ENCODE data around the gene UTS2R.
"Not testable (repeated sequence)": the region's sequence is repeated elsewhere in the genome, so short reads cannot be mapped to it uniquely, and the experiment has no call there.

UTS2R gene

GRCh38 chr17:82334622-82335394, 36.8 kb upstream of the UTS2R start:
- no peak for DNase-seq

GRCh38 chr17:82338858-82339633, 32.5 kb upstream of the UTS2R start:
- no peak for DNase-seq

GRCh38 chr17:82339634-82340580, 31.7 kb upstream of the UTS2R start:
- DNase-seq: no peak

- no peak for DNase-seq
These were observed 29.0 kb upstream of the UTS2R start for GRCh38 chr17:82342361-82343079.

DNA sequence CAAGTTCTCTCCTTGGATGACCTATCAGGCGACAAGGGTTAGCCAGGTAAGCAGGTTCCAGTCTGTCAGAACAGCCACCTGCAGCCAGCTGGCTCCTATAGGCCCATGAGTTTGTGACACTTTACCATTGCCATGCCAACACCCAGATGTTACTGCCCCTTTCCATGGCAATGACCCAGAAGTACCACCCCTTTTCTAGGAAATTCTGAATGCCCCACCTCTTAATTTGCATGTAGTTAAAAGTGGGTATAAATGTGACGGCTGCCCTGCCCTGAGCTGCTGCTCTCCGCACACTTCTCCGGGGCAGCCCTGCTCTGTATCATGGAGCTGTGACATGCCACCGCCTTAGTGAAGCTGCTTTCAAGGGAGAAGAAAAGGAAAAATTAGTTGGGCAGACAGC, 28.0 kb upstream of the UTS2R start:
- no peak for DNase-seq

GRCh38 chr17:82344175-82344907, 27.2 kb upstream of the UTS2R start:
- DNase-seq: no peak

- DNase-seq: no peak
These were observed 26.2 kb upstream of the UTS2R start for GRCh38 chr17:82345151-82345976.

- DNase-seq: no peak
These were observed 24.9 kb upstream of the UTS2R start for GRCh38 chr17:82346342-82347300.

GRCh38 chr17:82347994-82348393, 23.6 kb upstream of the UTS2R start:
- DNase-seq: not testable (repeated sequence)

- no peak for DNase-seq
These were observed 23.1 kb upstream of the UTS2R start for GRCh38 chr17:82348434-82348833.

DNA sequence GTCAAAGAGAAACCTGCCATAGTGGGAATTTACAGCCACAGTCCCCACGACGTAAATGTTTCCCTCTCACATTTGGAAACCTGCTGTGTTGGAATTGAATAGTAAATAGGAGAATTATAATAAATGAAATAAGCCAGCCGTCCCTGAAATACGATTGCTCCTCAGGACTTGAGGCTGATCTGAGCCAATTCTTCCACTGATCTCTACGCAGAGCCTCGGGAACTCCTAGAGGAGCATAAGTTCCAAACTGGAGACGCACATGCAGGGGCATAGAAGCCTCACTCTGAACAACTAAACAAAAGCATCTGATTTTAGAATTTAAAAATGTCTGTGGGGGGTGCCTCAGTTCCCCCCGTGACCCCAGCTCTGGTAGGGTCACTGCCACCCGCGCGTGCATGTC, 22.7 kb upstream of the UTS2R start:
- no peak for DNase-seq

- no peak for DNase-seq
These were observed 22.3 kb upstream of the UTS2R start for GRCh38 chr17:82349287-82349701.

GRCh38 chr17:82350182-82351030, 21.2 kb upstream of the UTS2R start:
- DNase-seq: no peak

- DNase-seq: no peak
These were observed 20.3 kb upstream of the UTS2R start for GRCh38 chr17:82351254-82351712.

- no peak for DNase-seq
These were observed 19.7 kb upstream of the UTS2R start for GRCh38 chr17:82351713-82352488.

DNA sequence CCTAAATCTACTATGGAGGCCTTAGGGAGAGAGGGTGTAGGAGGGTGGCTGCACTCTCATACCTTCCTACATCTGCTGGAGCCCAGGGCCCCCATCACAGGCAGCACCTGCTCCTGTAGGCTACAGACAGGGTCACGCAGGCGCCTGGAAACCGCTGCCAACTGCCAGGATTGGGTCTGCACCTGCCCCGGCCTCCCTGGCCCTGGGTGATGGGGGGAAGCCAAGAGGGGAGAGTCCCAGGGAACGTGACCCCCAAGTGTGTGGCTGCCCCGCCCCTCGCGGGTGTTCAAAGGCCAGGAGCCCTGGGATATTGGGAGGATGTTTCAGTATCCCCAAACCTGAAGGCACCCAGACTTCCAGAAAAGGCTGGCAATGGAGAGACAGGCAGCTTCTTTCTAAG, 18.1 kb upstream of the UTS2R start:
- no peak for DNase-seq

DNA sequence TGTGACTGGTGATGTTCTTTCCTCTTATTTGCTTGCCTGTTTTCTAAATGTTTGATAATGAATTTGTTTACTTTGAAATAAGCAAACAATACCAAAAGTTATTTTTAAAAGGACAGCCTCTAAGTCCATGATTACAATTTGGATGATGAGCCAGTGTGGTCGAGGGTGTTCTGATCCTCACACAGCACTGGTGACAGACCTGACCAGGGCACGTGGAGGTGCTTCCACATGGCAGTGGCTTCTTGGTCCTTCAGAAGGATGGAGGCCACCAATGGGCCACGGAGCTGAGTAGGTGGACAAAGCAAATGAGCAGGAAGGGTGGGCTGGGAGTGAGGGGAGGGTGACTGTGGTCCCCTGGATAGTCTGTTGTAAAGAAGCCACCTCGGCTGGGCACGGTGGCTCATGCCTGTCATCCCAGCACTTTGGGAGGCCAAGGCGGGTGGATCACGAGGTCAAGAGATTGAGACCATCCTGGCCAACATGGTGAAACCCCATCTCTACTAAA, 16.7 kb upstream of the UTS2R start:
- DNase-seq: no peak

Measured in SIG-M5 (cell line).